NT2/D1 (cell line): ENCODE data around the gene C2CD2.

Source experiments
- DNase-seq: peaks from one replicate; pipeline ENCODE4 v3.0.0-alpha.2; 2011; ENCODE audit warnings: low read depth, low spot score
- H3K27me3 ChIP-seq: 2 replicates; pipeline ENCODE4 v1.6.0; 2011; ENCODE audit warnings: mild to moderate bottlenecking; ENCODE audit not compliant: insufficient read length, insufficient read depth
- H3K36me3 ChIP-seq: 2 replicates; pipeline ENCODE4 v1.6.1; 2011; ENCODE audit warnings: mild to moderate bottlenecking, low read length, mixed read lengths; ENCODE audit not compliant: insufficient read depth, insufficient read length
- H3K4me1 ChIP-seq: 2 replicates; pipeline ENCODE4 v1.5.1; 2011; ENCODE audit not compliant: insufficient read depth, insufficient read length
- H3K4me3 ChIP-seq: 2 replicates; pipeline ENCODE4 v1.5.1; 2011; ENCODE audit warnings: low read depth; ENCODE audit not compliant: insufficient read length
- H3K9ac ChIP-seq: 2 replicates; pipeline ENCODE4 v1.6.0; 2011; ENCODE audit warnings: low read depth; ENCODE audit not compliant: insufficient read length
- H3K9me3 ChIP-seq: 2 replicates; pipeline ENCODE4 v1.5.1; 2011; ENCODE audit warnings: mild to moderate bottlenecking, low read length; ENCODE audit not compliant: insufficient read depth
- SUZ12 ChIP-seq: IDR thresholded peaks from 2 replicates; pipeline ENCODE4 v1.6.1; 2011; ENCODE audit not compliant: insufficient read length, insufficient read depth; ENCODE audit errors: extremely low read depth
- YY1 ChIP-seq: IDR thresholded peaks from 2 replicates; pipeline ENCODE4 v1.6.1; 2011; ENCODE audit not compliant: insufficient read length, insufficient read depth
- ZNF274 ChIP-seq: IDR thresholded peaks from 2 replicates; pipeline ENCODE4 v1.6.1; 2011; ENCODE audit warnings: mild to moderate bottlenecking, low read depth, low read length

C2CD2 gene

DNA sequence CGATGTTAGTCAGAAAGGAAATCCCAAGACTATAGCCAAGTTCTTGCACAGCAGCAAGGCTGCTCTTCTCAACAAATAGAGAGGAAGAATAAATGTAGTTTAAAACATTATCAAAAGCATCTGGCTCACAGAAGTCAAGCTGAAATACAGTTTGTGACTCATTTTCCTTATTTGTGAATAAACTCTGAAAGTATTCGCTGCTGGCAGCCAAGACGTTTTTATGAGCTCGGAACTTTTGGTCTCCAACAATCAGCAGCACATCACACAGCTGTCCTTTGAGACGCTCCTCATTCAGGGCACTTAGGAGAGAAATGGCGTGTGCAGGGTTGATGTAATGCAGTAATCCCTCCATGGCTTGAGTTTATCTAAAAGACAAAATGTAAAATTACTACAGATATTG, 39.9 kb upstream of the C2CD2 start:
- H3K36me3 ChIP-seq, result peaks cover 68% of the 10 kb centered on the region
- TF ChIP-seq YY1 (no peak), SUZ12 (no peak), ZNF274 (no peak)

DNA sequence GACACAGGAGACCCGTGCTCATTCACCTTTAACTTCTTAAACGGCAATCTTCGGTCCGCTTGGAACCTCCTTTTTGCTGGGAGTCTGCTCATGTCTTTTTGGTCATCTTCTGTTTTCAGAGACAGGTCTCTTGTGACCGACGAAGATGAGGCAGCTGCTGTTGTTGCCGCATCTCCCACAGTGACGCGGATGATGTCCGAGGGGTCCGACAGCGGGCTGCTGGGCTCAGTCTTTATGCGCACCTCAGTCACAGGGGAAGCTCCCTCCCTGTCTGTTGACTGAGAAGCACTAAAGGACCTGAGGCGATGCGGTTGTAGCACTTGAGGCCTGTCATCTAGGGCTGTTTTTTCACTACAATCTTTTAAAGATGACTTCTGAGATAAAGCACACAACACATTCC, 38.8 kb upstream of the C2CD2 start:
- TF ChIP-seq YY1 (no peak), SUZ12 (no peak), ZNF274 (no peak)
- DNase-seq, result no peak
- no peak overlapping the region for H3K4me3 ChIP-seq
- peaks cover 25% of the 10 kb centered on the region for H3K9me3 ChIP-seq
- no peaks in the 10 kb centered on the region for H3K4me1 ChIP-seq
- no peaks in the 10 kb centered on the region for H3K27me3 ChIP-seq
- no peak overlapping the region for H3K9ac ChIP-seq
- H3K36me3 ChIP-seq, result peaks cover 60% of the 10 kb centered on the region

More for the DNA sequence above, 39.9 kb upstream of the C2CD2 start:
- Histone ChIP-seq H3K9ac (no peak overlapping the region), H3K4me1 (no peaks in the 10 kb centered on the region), H3K4me3 (no peak overlapping the region), H3K9me3 (peaks cover 25% of the 10 kb centered on the region), H3K27me3 (no peaks in the 10 kb centered on the region)
- DNase-seq, result no peak

DNA sequence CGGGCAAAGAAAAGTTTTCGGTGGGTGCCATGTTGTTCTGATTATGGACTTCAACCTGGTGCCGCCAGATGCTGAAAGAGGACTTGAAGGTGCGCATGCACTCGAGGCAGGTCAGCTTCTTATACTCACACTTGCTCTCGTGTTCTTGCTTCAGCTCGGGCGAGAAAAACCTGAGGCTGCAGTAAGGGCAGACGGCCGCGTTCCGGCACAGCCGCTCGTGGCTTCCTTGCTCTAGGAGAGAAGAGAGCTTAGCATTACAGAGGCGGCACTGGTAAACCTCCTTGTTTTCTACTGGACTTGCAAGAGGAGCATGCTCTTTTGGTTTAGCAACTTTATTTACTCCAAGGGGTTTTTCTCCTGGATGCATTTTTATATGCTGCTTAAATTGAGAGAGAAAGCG, 37.8 kb upstream of the C2CD2 start:
- Histone ChIP-seq H3K9ac (no peak overlapping the region), H3K36me3 (peaks cover 54% of the 10 kb centered on the region), H3K9me3 (peaks cover 20% of the 10 kb centered on the region), H3K4me1 (no peaks in the 10 kb centered on the region), H3K4me3 (no peak overlapping the region), H3K27me3 (no peaks in the 10 kb centered on the region)
- TF ChIP-seq YY1 (no peak), SUZ12 (no peak), ZNF274 (no peak)
- DNase-seq, result no peak

DNA sequence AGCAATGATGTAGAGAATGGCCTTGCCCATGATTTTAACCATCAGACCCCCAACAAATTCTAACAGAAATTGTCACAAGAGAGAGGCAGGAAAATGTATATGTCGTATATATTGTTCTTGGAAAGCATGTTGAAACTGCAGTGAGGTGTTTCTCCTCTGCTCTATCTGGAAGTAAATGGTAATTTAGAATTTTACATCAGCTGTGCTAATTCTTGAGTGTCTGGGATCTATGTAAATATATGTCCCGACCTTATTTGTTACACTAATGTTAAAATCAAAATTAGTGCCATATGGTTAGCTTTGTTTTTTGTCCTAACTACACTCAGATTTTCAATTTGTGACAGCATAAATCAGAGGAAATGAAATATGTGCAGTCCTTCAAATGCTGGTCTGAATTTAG, 35.9 kb upstream of the C2CD2 start:
- Histone ChIP-seq H3K9ac (no peak overlapping the region), H3K4me1 (no peaks in the 10 kb centered on the region), H3K27me3 (no peaks in the 10 kb centered on the region), H3K9me3 (0 out of 2 replicates have a peak, but pooled peaks cover under 1% of the 10 kb centered on the region), H3K36me3 (peaks cover 42% of the 10 kb centered on the region), H3K4me3 (no peak overlapping the region)
- DNase-seq, result no peak
- no peak for TF ChIP-seq YY1
- no peak for TF ChIP-seq SUZ12
- TF ChIP-seq ZNF274, result no peak

DNA sequence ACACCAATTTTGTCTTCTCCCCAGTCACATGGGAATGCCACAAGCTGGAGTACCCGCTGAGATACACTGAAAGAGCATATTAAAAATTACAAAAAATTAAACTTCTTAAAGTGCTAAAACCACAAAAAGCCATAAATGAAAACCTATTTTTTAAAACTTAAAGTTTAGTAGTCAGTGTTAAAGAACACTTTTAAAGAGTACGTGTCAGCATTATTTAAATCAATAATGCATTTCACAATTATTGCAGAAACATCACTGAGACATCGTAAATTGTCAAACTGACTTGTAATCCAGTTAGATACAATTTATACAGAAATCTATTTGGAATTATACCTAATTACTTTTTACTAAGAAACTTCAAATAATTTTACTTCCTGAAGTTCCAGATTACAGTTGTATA, 33.5 kb upstream of the C2CD2 start:
- Histone ChIP-seq H3K9me3 (no peaks in the 10 kb centered on the region), H3K4me1 (no peaks in the 10 kb centered on the region), H3K36me3 (peaks cover 24% of the 10 kb centered on the region), H3K27me3 (no peaks in the 10 kb centered on the region), H3K9ac (no peak overlapping the region), H3K4me3 (no peak overlapping the region)
- TF ChIP-seq ZNF274, result no peak
- no peak for TF ChIP-seq YY1
- TF ChIP-seq SUZ12, result no peak
- DNase-seq, result no peak

DNA sequence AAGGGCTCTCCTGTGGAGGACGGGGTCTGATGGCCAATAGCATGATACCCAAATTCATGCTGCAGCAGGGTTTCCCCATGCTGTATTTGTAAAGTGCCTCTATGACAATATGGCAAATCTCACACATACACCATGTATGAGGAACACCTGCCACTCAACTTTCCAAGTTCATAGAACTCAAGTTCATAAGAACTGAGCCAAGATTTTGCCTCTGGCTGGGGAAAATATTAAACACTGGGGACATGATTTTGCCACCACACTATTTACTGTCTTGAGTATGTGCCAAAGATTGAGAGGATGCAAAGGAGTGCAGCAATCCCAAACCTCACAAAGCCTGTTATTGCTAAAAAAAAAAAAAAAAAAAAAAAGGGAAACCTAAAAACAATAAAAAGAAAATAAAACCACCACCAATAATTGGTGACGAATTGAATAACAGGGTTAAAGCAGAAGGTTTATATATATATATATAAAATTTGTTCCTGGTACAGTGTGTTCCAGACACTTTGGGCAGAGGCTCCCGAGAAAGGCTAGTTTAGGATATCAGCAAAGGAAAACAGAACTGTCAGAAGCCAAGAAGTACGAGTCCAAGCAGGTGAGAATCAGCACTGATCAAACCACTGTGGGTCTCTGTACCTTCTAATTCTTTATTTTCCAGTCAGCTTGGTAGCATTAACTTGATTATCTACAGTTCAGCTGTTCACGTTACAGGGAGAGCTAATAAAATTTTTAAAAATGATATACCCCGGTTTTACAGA, 32.0 kb upstream of the C2CD2 start:
- Histone ChIP-seq H3K4me1 (no peaks in the 10 kb centered on the region), H3K4me3 (no peak overlapping the region), H3K9me3 (no peaks in the 10 kb centered on the region), H3K27me3 (no peaks in the 10 kb centered on the region), H3K9ac (no peak overlapping the region), H3K36me3 (peaks cover 9% of the 10 kb centered on the region)
- no peak for TF ChIP-seq SUZ12
- DNase-seq, result no peak

DNA sequence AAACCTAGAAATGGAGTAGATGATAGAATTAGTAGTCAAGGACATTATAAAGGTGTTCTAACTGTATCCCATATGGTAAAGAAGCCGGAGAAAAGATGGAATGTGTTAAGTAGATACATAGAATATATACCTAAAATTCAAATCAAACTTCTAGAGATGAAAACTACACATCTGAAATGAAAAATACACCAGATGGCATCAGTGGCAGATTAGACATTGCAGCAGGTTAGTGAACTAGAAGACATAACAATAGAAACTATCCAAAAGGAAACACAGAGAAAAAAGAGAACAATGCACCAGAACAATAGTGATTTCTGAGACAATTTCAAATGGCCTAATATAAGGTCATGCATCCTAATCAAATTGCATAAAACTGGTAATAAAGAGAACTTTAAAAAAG, 29.4 kb upstream of the C2CD2 start:
- Histone ChIP-seq H3K27me3 (no peaks in the 10 kb centered on the region), H3K9me3 (peaks cover 20% of the 10 kb centered on the region), H3K36me3 (no peaks in the 10 kb centered on the region), H3K4me3 (no peak overlapping the region), H3K4me1 (no peaks in the 10 kb centered on the region), H3K9ac (no peak overlapping the region)
- DNase-seq, result no peak
- TF ChIP-seq ZNF274 (no peak), YY1 (no peak), SUZ12 (no peak)
